Keratinocyte (primary cell): ENCODE measurements around the gene ETV5. TPM values are rescaled to one million over a fixed set of nuclear protein-coding genes. Genes with fewer than 3 reads are reported as not detected.

Experiments
- DNase-seq: peaks from one replicate; pipeline ENCODE4 v3.0.0-alpha.2; 2011; ENCODE audit warnings: low read depth, missing footprints, low spot score
- FAIRE-seq: peaks from 2 replicates; lab custom pipeline; 2011; peaks lifted over from hg19 to GRCh38; lab: Jason Lieb, UNC
- H2AFZ ChIP-seq: 2 replicates; pipeline ENCODE4 v1.6.0; 2012; ENCODE audit warnings: low read length, control low read depth, inconsistent platforms; ENCODE audit not compliant: control insufficient read depth
- H3K27ac ChIP-seq: 2 replicates; pipeline ENCODE4 v1.5.1; 2011; ENCODE audit warnings: low read length; ENCODE audit not compliant: control insufficient read depth, insufficient read depth
- H3K27me3 ChIP-seq: 3 replicates; pipeline ENCODE4 v1.6.0; 2011; ENCODE audit warnings: low read length; ENCODE audit not compliant: control insufficient read depth, insufficient read depth; ENCODE audit errors: extremely low read depth
- H3K36me3 ChIP-seq, 2 experiments: 2 replicates in 1 of 2; 3 replicates in 1 of 2; pipeline ENCODE4 v1.5.1; 2011; ENCODE audit warnings: low read length in 2 of 2, mild to moderate bottlenecking in 1 of 2; ENCODE audit not compliant: control insufficient read depth in 2 of 2, insufficient read depth in 2 of 2; ENCODE audit errors: extremely low read depth in 1 of 2
- H3K4me1 ChIP-seq: 3 replicates; pipeline ENCODE4 v1.5.1; 2011; ENCODE audit warnings: low read length; ENCODE audit not compliant: control insufficient read depth, insufficient read depth; ENCODE audit errors: extremely low read depth
- H3K4me2 ChIP-seq: 3 replicates; pipeline ENCODE4 v1.6.0; 2011; ENCODE audit warnings: low read depth, low read length; ENCODE audit not compliant: control insufficient read depth, insufficient read depth; ENCODE audit errors: extremely low read depth
- H3K4me3 ChIP-seq, 3 experiments: fragments of 200-600 bp in 1 of 3; sonication (generic) in 1 of 3; 2 replicates in 2 of 3; 3 replicates in 1 of 3; pipeline ENCODE4 v1.5.1; 2011 to 2016; ENCODE audit warnings: low read length in 3 of 3, mild to moderate bottlenecking in 3 of 3, control low read depth in 2 of 3, inconsistent platforms in 1 of 3, low read depth in 1 of 3, mixed read lengths in 1 of 3, mixed run types in 1 of 3, moderate library complexity in 1 of 3; ENCODE audit not compliant: control insufficient read depth in 2 of 3, insufficient read depth in 2 of 3; ENCODE audit errors: extremely low read depth in 1 of 3
- H3K79me2 ChIP-seq: 2 replicates; pipeline ENCODE4 v1.6.0; 2012; ENCODE audit warnings: low read length; ENCODE audit not compliant: control insufficient read depth, insufficient read depth
- H3K9ac ChIP-seq: 3 replicates; pipeline ENCODE4 v1.6.0; 2011; ENCODE audit warnings: low read length; ENCODE audit not compliant: control insufficient read depth, insufficient read depth; ENCODE audit errors: extremely low read depth
- H3K9me1 ChIP-seq: 3 replicates; pipeline ENCODE4 v1.6.0; 2011; ENCODE audit warnings: low read length; ENCODE audit not compliant: control insufficient read depth, insufficient read depth; ENCODE audit errors: extremely low read depth
- H3K9me3 ChIP-seq: 2 replicates; pipeline ENCODE4 v1.5.1; 2012; ENCODE audit warnings: low read depth, low read length; ENCODE audit not compliant: control insufficient read depth
- H4K20me1 ChIP-seq: 3 replicates; pipeline ENCODE4 v1.6.0; 2011; ENCODE audit warnings: low read length; ENCODE audit not compliant: control insufficient read depth, insufficient read depth; ENCODE audit errors: extremely low read depth
- EZH2 ChIP-seq: IDR thresholded peaks from one replicate; pipeline ENCODE4 v1.6.1; 2012; ENCODE audit warnings: inconsistent platforms, mild to moderate bottlenecking, low read length, moderate library complexity
- dilution Hi-C: fragments of 300-500 bp; cut with MboI; formaldehyde crosslinking; loops from one replicate; pipeline ENCODE4 v1.7.0; 2020; ENCODE audit warnings: low sequenced_read_pairs; ENCODE audit not compliant: extremely low pct_ligation_motif_present
- polyA plus RNA-seq, 5 experiments: library from polyadenylated mRNA; depleted of rRNA in 3 of 5; stranded (reverse) in 3 of 5; stranded (forward) in 1 of 5; unstranded in 1 of 5; fragments of >200 nt; gene quantifications; 1 replicate in 1 of 5; 2 replicates in 3 of 5; 3 replicates in 1 of 5; pipeline versions ENCODE4 v1.2.1 to v1.2.3, GENCODE V29; 2011 to 2012; ENCODE audit warnings: missing spikeins in 2 of 5, low read depth in 1 of 5, low replicate concordance in 1 of 5
- TF ChIP-seq, protein P1 (sequence below), 3 experiments: IDR thresholded peaks in 1 of 3; conservative IDR thresholded peaks in 1 of 3; optimal IDR thresholded peaks in 1 of 3; 2 replicates in 2 of 3; 3 replicates in 1 of 3; pipeline versions ENCODE3 to v1.5.1; 2011; ENCODE audit warnings: low read length in 3 of 3, mild to moderate bottlenecking in 3 of 3, moderate library complexity in 2 of 3, control low read depth in 1 of 3, inconsistent platforms in 1 of 3; ENCODE audit not compliant: insufficient read depth in 2 of 3; ENCODE audit errors: extremely low read depth in 1 of 3

ETV5 gene
- polyA plus RNA-seq, 1 donor (not counting 4 experiments of a cell fraction or from before 2014, with no cell fraction given): 28.7 TPM

GRCh38 chr3:186118692-186119091 lies 9.8 kb upstream of the ETV5 start:
- no peaks in the 10 kb centered on the region for H3K36me3 ChIP-seq
- no peaks in the 10 kb centered on the region for H3K79me2 ChIP-seq
- H3K9me3 ChIP-seq: no peaks in the 10 kb centered on the region
- H3K4me2 ChIP-seq: no peak overlapping the region
- H4K20me1 ChIP-seq: no peaks in the 10 kb centered on the region
- H3K27ac ChIP-seq: no peak overlapping the region
- peaks cover 10% of the 10 kb centered on the region for H3K4me1 ChIP-seq
- no peaks in the 10 kb centered on the region for H3K9me1 ChIP-seq
- no peaks in the 10 kb centered on the region for H3K27me3 ChIP-seq
- DNase-seq: no peak
- no peak overlapping the region for H3K4me3 ChIP-seq
- FAIRE-seq: no peak
- no peak for TF ChIP-seq EZH2
- TF ChIP-seq, protein P1, sequence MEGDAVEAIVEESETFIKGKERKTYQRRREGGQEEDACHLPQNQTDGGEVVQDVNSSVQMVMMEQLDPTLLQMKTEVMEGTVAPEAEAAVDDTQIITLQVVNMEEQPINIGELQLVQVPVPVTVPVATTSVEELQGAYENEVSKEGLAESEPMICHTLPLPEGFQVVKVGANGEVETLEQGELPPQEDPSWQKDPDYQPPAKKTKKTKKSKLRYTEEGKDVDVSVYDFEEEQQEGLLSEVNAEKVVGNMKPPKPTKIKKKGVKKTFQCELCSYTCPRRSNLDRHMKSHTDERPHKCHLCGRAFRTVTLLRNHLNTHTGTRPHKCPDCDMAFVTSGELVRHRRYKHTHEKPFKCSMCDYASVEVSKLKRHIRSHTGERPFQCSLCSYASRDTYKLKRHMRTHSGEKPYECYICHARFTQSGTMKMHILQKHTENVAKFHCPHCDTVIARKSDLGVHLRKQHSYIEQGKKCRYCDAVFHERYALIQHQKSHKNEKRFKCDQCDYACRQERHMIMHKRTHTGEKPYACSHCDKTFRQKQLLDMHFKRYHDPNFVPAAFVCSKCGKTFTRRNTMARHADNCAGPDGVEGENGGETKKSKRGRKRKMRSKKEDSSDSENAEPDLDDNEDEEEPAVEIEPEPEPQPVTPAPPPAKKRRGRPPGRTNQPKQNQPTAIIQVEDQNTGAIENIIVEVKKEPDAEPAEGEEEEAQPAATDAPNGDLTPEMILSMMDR (optimal IDR thresholded peaks at IDR 0.05 in 1 of 3, IDR thresholded peaks at IDR 0.05 in 1 of 3, conservative IDR thresholded peaks at IDR 0.05 in 1 of 3; ENCODE audit: extremely low read depth in 1 of 3, insufficient read depth in 2 of 3, low read length in 3 of 3): no peak
- H3K9ac ChIP-seq: no peak overlapping the region
- H2AFZ ChIP-seq: no peak overlapping the region
- dilution Hi-C loops: no loop called here

DNA sequence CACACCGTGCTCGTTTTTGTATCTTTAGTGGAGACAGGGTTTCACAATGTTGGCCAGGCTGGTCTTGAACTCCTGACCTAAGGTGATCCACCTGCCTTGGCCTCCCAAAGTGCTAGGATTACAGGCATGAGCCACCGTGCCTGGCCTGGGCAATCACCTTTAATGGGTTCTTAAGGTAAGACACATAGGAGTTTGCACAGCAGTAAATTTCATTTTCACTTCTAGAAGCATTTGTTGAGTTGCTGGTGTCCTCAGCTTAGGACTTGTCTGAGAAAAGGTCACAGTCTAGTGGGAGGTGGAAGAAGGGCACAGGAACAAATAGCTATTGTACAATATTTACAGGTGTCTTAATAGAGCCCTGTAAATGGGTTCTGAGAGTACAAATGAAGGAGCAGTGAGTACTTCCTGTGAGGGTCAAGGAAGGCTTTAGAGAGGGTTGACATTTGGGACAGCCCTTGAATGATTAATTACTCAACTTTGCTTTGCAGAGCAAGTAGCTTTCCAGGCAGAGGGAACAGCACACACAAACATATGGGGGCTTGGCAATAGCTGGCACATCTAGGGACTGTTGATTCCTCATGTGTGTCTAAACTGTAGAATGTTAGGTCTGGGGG lies 8.7 kb upstream of the ETV5 start:
- Histone ChIP-seq H3K9me3 (no peaks in the 10 kb centered on the region), H3K9me1 (no peaks in the 10 kb centered on the region), H3K4me2 (no peak overlapping the region), H3K36me3 (no peaks in the 10 kb centered on the region), H3K4me3 (no peak overlapping the region), H3K27me3 (no peaks in the 10 kb centered on the region), H3K4me1 (peaks cover 10% of the 10 kb centered on the region), H3K27ac (no peak overlapping the region), H2AFZ (no peak overlapping the region), H3K9ac (no peak overlapping the region), H3K79me2 (no peaks in the 10 kb centered on the region), H4K20me1 (no peaks in the 10 kb centered on the region)
- no peak for DNase-seq
- FAIRE-seq: no peak
- TF ChIP-seq EZH2: no peak
- TF ChIP-seq, protein P1 (optimal IDR thresholded peaks at IDR 0.05 in 1 of 3, IDR thresholded peaks at IDR 0.05 in 1 of 3, conservative IDR thresholded peaks at IDR 0.05 in 1 of 3; ENCODE audit: extremely low read depth in 1 of 3, insufficient read depth in 2 of 3, low read length in 3 of 3): no peak
- dilution Hi-C loops: no loop called here
